OCI-LY1 (cell line): ENCODE measurements around the gene MERTK.
"Not testable (repeated sequence)": the region's sequence is repeated elsewhere in the genome, so short reads cannot be mapped to it uniquely, and the experiment has no call there.

Source experiments
- H2AFZ ChIP-seq: fragments of 200-600 bp; sonication (generic), shearing (Covaris generic); 2 replicates; pipeline ENCODE4 v1.6.0; 2014; ENCODE audit warnings: antibody characterized with exemption, mild to moderate bottlenecking, low read length
- H3F3A ChIP-seq: fragments of 200-600 bp; sonication (generic), shearing (Covaris generic); 2 replicates; pipeline ENCODE4 v1.6.0; 2014; ENCODE audit warnings: mild to moderate bottlenecking, antibody characterized with exemption, low read length, moderate library complexity; ENCODE audit not compliant: insufficient read depth
- H3K27ac ChIP-seq: fragments of 200-600 bp; sonication (generic); 2 replicates; pipeline ENCODE4 v1.5.1; 2014; ENCODE audit warnings: low read length, mixed run types, mild to moderate bottlenecking, low read depth; ENCODE audit not compliant: poor library complexity, severe bottlenecking
- H3K27me3 ChIP-seq: fragments of 200-600 bp; sonication (generic); 2 replicates; pipeline ENCODE4 v1.6.0; 2014; ENCODE audit warnings: antibody characterized with exemption, mild to moderate bottlenecking, low read length, moderate library complexity; ENCODE audit not compliant: insufficient read depth
- H3K36me3 ChIP-seq: fragments of 200-600 bp; sonication (generic); 2 replicates; pipeline ENCODE4 v1.6.1; 2014; ENCODE audit warnings: mild to moderate bottlenecking, antibody characterized with exemption, low read length, moderate library complexity, mixed read lengths; ENCODE audit not compliant: insufficient read depth
- H3K4me1 ChIP-seq: fragments of 200-600 bp; sonication (generic); 2 replicates; pipeline ENCODE4 v1.5.1; 2014; ENCODE audit warnings: mild to moderate bottlenecking, low read length, moderate library complexity; ENCODE audit not compliant: insufficient read depth, severe bottlenecking
- H3K4me2 ChIP-seq: fragments of 200-600 bp; sonication (generic), shearing (Covaris generic); 2 replicates; pipeline ENCODE4 v1.6.1; 2014; ENCODE audit warnings: low read length
- H3K4me3 ChIP-seq: fragments of 200-600 bp; sonication (generic); 2 replicates; pipeline ENCODE4 v1.5.1; 2014; ENCODE audit warnings: low read length, low read depth, mild to moderate bottlenecking, mixed read lengths; ENCODE audit not compliant: poor library complexity, severe bottlenecking
- H3K79me2 ChIP-seq: fragments of 200-600 bp; shearing (Covaris generic); 2 replicates; pipeline ENCODE4 v1.6.1; 2016; ENCODE audit warnings: mixed run types, low read length, mixed read lengths; ENCODE audit not compliant: insufficient read depth
- H3K9ac ChIP-seq: fragments of 200-600 bp; sonication (generic), shearing (Covaris generic); 2 replicates; pipeline ENCODE4 v1.6.1; 2014; ENCODE audit warnings: mild to moderate bottlenecking, low read length, mixed read lengths
- H3K9me2 ChIP-seq: fragments of 200-600 bp; sonication (generic), shearing (Covaris generic); 2 replicates; pipeline ENCODE4 v1.6.1; 2014; ENCODE audit warnings: low read depth, mild to moderate bottlenecking, low read length, mixed read lengths
- H3K9me3 ChIP-seq: fragments of 200-600 bp; shearing (Covaris generic); 2 replicates; pipeline ENCODE4 v1.6.1; 2014; ENCODE audit warnings: low read length, mixed read lengths
- H4K20me1 ChIP-seq: fragments of 200-600 bp; sonication (generic), shearing (Covaris generic); 2 replicates; pipeline ENCODE4 v1.6.0; 2016; ENCODE audit warnings: mild to moderate bottlenecking, low read length; ENCODE audit not compliant: insufficient read depth
- CTCF ChIP-seq: fragments of 200-600 bp; sonication (generic), shearing (Covaris generic); IDR thresholded peaks from 2 replicates; pipeline ENCODE4 v1.5.1; 2017; ENCODE audit warnings: mild to moderate bottlenecking, antibody characterized with exemption, low read length, moderate library complexity, mixed read lengths
- EZH2 ChIP-seq: fragments of 200-600 bp; sonication (generic), shearing (Covaris generic); IDR thresholded peaks from 2 replicates; pipeline ENCODE4 v1.8.0; 2017; ENCODE audit warnings: borderline replicate concordance, mixed run types, mild to moderate bottlenecking, antibody characterized with exemption, low read length, moderate library complexity, mixed read lengths

The MERTK gene

GRCh38 chr2:112034924-112035323 lies 136.5 kb downstream of the MERTK start:
- Histone ChIP-seq H3K4me1 (no peaks in the 10 kb centered on the region), H3K4me3 (no peak overlapping the region), H3K27ac (no peak overlapping the region), H3K9ac (no peak overlapping the region), H3K27me3 (no peaks in the 10 kb centered on the region; the same call in 1 of the 2 replicates), H2AFZ (no peak overlapping the region), H3K79me2 (no peaks in the 10 kb centered on the region), H3F3A (no peaks in the 10 kb centered on the region), H3K9me2 (no peaks in the 10 kb centered on the region), H3K36me3 (no peaks in the 10 kb centered on the region; the same call in 1 of the 2 replicates), H3K4me2 (no peak overlapping the region), H3K9me3 (peaks cover 8% of the 10 kb centered on the region; the same call in 1 of the 2 replicates), H4K20me1 (no peaks in the 10 kb centered on the region)
- TF ChIP-seq EZH2, result no peak

GRCh38 chr2:112035786-112036185 lies 137.4 kb downstream of the MERTK start:
- no peaks in the 10 kb centered on the region; the same call in 1 of the 2 replicates for H3K36me3 ChIP-seq
- TF ChIP-seq EZH2 (no peak), CTCF (no peak)

GRCh38 chr2:112039556-112039955 lies 141.1 kb downstream of the MERTK start:
- H3K4me2 ChIP-seq, H2AFZ ChIP-seq, H3K27ac ChIP-seq, H3K9me2 ChIP-seq, H3F3A ChIP-seq, H4K20me1 ChIP-seq, H3K4me1 ChIP-seq, H3K36me3 ChIP-seq, H3K79me2 ChIP-seq, H3K27me3 ChIP-seq, H3K9me3 ChIP-seq, H3K4me3 ChIP-seq, H3K9ac ChIP-seq: not testable (repeated sequence)

More at GRCh38 chr2:112035786-112036185, 137.4 kb downstream of the MERTK start:
- H3K9me3 ChIP-seq, result peaks cover 8% of the 10 kb centered on the region; the same call in 1 of the 2 replicates
- H3K4me2 ChIP-seq, result no peak overlapping the region
- no peaks in the 10 kb centered on the region for H3K79me2 ChIP-seq
- no peaks in the 10 kb centered on the region for H3F3A ChIP-seq
- H3K9ac ChIP-seq, result no peak overlapping the region
- H3K4me1 ChIP-seq, result no peaks in the 10 kb centered on the region
- H3K27ac ChIP-seq, result no peak overlapping the region
- H3K4me3 ChIP-seq, result no peak overlapping the region
- H3K9me2 ChIP-seq, result no peaks in the 10 kb centered on the region
- H2AFZ ChIP-seq, result no peak overlapping the region
- no peaks in the 10 kb centered on the region; the same call in 1 of the 2 replicates for H3K27me3 ChIP-seq
- H4K20me1 ChIP-seq, result no peaks in the 10 kb centered on the region

- H3F3A ChIP-seq, H3K4me2 ChIP-seq, H3K27me3 ChIP-seq, H2AFZ ChIP-seq, H3K9ac ChIP-seq, H3K27ac ChIP-seq, H3K79me2 ChIP-seq, H3K36me3 ChIP-seq, H4K20me1 ChIP-seq, H3K9me2 ChIP-seq, H3K9me3 ChIP-seq, H3K4me1 ChIP-seq, H3K4me3 ChIP-seq: not testable (repeated sequence)
Measured at GRCh38 chr2:112040066-112040465, 141.7 kb downstream of the MERTK start.

- H3K4me3 ChIP-seq, H3K27ac ChIP-seq, H3K36me3 ChIP-seq, H3K9me2 ChIP-seq, H3K27me3 ChIP-seq, H3K4me1 ChIP-seq, H3K79me2 ChIP-seq, H3F3A ChIP-seq, H3K9me3 ChIP-seq, H2AFZ ChIP-seq, H3K4me2 ChIP-seq, H4K20me1 ChIP-seq, H3K9ac ChIP-seq: not testable (repeated sequence)
Measured at GRCh38 chr2:112041460-112041859, 143.1 kb downstream of the MERTK start.
